Measurements from ENCODE around the gene APOBEC2.

GRCh38 chr6:41079080-41079479, 26.1 kb downstream of the APOBEC2 start:
- TF ChIP-seq CTCF (IDR thresholded peaks at IDR 0.05; ENCODE audit: low read depth, low read length) = no peak
- no peak for TF ChIP-seq EZH2phosphoT487 (IDR thresholded peaks at IDR 0.05; ENCODE audit: low read depth)

Data from OCI-LY3 (cell line).